Activated naive CD4-positive, alpha-beta T cell treated with anti-CD3 and anti-CD28 coated beads, Interleukin-2, amount 50 U/mL, for 16 hours (primary cell): ENCODE results near the gene MYRIP.
"Not testable (repeated sequence)": the region's sequence is repeated elsewhere in the genome, so short reads cannot be mapped to it uniquely, and the experiment has no call there.

Experiments
- DNase-seq: peaks from one replicate; pipeline ENCODE4 v3.0.0-alpha.2; 2020

The MYRIP gene

GRCh38 chr3:40133886-40134575 lies 324.6 kb downstream of the MYRIP start:
- not testable (repeated sequence) for DNase-seq

- no peak for DNase-seq
Observed at GRCh38 chr3:40137591-40138295, 328.3 kb downstream of the MYRIP start.

- DNase-seq: no peak
Observed at GRCh38 chr3:40143283-40144090, 334.1 kb downstream of the MYRIP start.

- DNase-seq: no peak
Observed at GRCh38 chr3:40148827-40149226, 339.4 kb downstream of the MYRIP start.

- no peak for DNase-seq
Observed at GRCh38 chr3:40152482-40153133, 343.2 kb downstream of the MYRIP start.

DNA sequence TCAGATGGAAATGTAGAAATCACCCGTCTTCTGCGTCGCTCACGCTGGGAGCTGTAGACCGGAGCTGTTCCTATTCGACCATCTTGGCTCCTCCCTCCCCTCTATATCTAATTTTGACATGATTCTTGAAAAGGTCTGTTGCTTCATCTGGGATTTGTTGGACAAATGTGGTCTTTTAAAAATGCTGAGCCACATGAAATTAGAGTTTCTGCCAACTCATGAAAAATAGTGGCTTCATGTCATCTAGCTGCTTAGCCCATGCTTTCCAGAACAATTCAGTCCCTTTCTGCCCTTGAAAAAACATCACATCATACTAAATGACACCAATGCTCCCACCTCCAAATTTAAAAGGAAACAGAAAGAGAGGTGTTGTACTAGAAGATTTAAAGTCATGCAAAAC lies 351.5 kb downstream of the MYRIP start:
- no peak for DNase-seq

- no peak for DNase-seq
Observed at GRCh38 chr3:40162616-40163015, 353.2 kb downstream of the MYRIP start.

GRCh38 chr3:40166997-40167396 lies 357.6 kb downstream of the MYRIP start:
- no peak for DNase-seq

DNA sequence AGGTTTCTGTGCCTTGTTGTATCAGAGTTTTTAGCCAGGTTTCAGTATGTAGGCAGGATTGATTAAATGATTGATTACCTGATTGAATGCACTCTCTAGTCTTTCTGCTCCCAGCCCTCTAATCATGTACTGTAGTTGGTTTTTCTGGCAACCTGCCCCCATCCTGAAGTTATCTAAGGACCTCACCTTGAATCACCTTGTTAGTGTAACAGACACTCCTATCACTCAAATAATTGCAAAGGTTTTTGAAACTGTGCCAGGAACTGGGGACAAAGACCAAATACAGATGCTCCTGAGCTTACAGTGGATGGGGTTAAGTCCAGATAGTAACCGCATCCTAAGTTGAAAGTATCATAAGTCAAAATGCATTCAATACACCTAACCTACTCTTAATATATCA lies 358.5 kb downstream of the MYRIP start:
- no peak for DNase-seq

DNA sequence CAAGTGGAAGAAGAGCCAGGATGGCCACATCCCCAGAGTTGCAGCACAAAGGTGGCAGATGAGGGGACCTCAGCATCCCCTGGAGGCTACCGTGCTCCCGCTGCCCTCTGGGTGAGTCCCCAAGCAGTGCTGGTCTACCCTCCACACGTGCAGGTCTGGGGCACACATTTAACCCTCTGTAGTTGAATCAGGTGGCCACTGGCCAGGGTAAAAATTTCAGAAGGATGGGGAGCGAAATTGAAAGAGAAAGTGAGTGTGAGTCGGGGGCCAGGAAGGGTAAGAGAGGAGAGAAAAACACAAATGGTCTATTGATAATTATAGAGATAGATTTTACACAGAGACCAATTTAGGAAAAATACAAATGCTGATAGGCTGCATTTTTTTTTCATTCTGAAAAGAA lies 360.6 kb downstream of the MYRIP start:
- no peak for DNase-seq

DNA sequence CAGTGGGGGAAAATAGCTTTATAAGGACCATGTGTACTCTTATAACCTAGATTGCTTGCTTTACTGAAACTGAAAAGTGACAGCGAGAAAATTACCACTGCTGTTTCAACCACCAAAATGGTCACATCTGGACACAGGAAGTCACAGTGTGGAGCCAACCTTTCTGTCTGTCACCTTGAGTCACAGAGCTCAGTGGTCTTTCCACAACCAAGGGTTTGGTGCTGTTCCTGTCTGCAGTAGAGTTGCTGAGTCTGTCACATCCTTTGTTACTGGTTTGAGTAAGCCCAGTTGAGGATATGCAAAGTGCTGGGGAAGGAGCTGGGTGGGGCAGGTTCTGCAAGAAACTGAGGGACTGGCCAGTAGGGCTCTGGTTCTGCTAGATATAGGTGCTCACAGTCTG lies 361.0 kb downstream of the MYRIP start:
- no peak for DNase-seq

GRCh38 chr3:40172560-40172959 lies 363.2 kb downstream of the MYRIP start:
- no peak for DNase-seq

DNA sequence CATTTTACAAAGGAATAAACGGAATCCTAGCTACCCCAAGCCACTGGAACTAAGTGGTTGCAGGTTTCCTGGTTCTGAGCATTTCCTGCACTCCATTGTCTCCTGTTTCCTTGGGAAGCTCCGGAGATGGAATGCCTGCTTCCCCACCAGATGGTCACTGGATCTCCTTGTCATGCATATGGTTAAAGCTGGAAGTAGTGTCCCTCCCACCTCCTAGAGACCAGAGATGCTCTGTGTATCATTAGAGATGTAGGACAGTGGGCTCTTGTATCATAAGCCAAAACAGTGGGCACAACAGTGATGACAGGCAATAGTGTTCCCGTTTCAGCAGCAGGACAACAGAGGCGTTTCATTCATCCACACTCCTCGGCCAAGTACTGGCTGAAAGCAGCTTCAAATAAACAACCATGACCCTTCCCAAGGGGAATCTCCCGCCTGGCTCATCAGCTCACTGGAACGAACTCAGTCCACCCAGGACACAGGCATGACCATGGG lies 363.9 kb downstream of the MYRIP start:
- DNase-seq: no peak

DNA sequence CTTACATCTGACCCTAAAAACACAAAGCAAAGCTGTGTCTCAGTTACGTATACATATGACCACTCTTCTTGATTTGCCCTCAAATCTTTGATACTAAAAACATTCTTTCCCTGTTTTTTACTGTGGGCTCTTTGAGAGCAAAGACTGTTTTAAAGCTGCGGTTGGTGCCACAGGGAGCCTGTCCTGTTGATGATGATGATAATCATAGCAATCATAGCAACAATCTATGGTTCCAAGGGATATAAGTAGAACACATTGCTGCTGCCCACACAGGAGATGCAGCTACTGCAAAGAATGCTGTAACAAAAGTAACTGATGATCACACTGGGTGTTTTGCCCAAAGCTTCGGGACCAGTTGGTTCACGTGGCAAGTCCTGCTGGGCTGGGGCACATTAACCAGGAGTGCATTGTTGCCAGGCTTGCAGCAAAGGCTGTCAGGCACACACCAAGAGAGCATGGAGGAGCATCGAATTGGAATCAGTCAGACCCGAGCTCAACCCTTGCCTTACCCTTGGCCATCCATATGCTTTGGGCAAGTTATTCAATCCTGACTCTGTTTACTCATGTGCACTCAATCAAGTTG lies 368.7 kb downstream of the MYRIP start:
- DNase-seq: no peak

GRCh38 chr3:40179016-40179415 lies 369.6 kb downstream of the MYRIP start:
- DNase-seq: peak; percentile 59

GRCh38 chr3:40181182-40181581 lies 371.8 kb downstream of the MYRIP start:
- DNase-seq: no peak

DNA sequence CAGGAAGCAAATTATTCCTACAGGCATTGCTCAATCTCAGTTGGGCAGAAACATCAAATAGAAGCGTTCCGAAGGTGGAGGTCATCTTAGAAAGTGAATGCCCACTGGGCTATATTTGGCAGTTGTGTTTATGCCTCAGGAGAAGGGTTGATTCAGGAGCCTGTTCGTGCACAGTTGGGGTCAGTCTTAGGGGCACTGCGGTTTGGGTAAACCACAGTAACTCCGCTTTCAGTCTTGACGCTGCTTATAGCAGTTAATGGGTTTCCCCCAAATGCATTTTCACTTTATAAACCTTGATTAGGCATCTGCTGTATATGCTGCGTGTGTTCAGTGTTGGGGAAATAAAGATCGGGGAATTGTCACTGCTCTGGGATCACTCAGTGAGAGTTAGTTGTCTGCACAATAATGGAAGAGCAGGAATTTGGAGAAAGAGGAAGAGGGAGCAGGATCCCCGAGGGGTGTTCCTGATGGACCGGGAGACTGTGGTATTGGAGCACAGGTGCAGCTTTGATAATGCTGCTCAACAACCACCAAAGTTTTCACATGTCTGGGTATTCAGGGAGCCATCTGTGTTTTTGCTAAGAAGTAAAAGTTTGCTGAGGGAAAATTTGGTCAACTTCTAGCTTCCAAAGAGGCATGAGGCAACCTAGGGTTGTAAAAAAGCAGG lies 375.8 kb downstream of the MYRIP start:
- DNase-seq: no peak

GRCh38 chr3:40186508-40186907 lies 377.1 kb downstream of the MYRIP start:
- DNase-seq: no peak

- no peak for DNase-seq
Observed at GRCh38 chr3:40187945-40188344, 378.5 kb downstream of the MYRIP start.

GRCh38 chr3:40189118-40189517 lies 379.7 kb downstream of the MYRIP start:
- no peak for DNase-seq

- DNase-seq: no peak
Observed at GRCh38 chr3:40190056-40190455, 380.6 kb downstream of the MYRIP start.

DNA sequence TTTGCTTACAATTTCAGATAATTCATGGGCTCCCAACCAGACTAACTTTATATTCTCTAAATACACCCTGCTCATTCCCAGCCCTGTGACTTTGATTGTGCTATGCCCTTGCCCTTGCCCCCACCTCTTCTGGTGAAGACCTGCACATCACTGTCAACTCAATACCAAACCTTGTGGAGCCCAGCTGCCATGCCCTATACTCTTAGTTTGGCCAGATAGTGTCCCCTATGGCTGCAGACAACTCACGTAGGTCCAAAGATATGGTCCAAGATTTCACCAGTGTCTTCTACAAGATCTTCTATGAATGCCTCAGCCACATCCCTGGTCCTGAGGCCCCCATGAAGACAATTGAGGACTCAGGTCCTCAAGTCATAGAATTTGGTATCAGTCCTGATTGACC lies 381.8 kb downstream of the MYRIP start:
- DNase-seq: no peak
